Astrocyte (in vitro differentiated cells and primary cell): Measurements from ENCODE around the gene TCF7. TPM values are rescaled to one million over a fixed set of nuclear protein-coding genes. Genes with fewer than 3 reads are reported as not detected.

ENCODE experiments used
- DNase-seq: peaks from one replicate; pipeline ENCODE4 v3.0.0-alpha.2; 2010; ENCODE audit warnings: low read depth
- FAIRE-seq: peaks from 2 replicates; lab custom pipeline; 2011; peaks lifted over from hg19 to GRCh38; lab: Jason Lieb, UNC
- H2AFZ ChIP-seq: 2 replicates; pipeline ENCODE4 v1.6.0; 2012; ENCODE audit warnings: low read depth, low read length, inconsistent platforms
- H3K27ac ChIP-seq: 2 replicates; pipeline ENCODE4 v1.5.1; 2011; ENCODE audit warnings: low read depth, low read length, inconsistent platforms
- H3K27me3 ChIP-seq: 2 replicates; pipeline ENCODE4 v1.6.0; 2011; ENCODE audit warnings: low read length, inconsistent platforms; ENCODE audit not compliant: insufficient read depth
- H3K36me3 ChIP-seq: 2 replicates; pipeline ENCODE4 v1.5.1; 2011; ENCODE audit warnings: low read length, inconsistent platforms; ENCODE audit not compliant: insufficient read depth
- H3K4me1 ChIP-seq: 2 replicates; pipeline ENCODE4 v1.5.1; 2011; ENCODE audit warnings: low read length, inconsistent platforms; ENCODE audit not compliant: insufficient read depth
- H3K4me2 ChIP-seq: 2 replicates; pipeline ENCODE4 v1.6.0; 2012; ENCODE audit warnings: low read length, inconsistent platforms
- H3K4me3 ChIP-seq: 2 replicates; pipeline ENCODE4 v1.5.1; 2011; ENCODE audit warnings: low read depth, mild to moderate bottlenecking, low read length, inconsistent platforms; ENCODE audit not compliant: insufficient read depth
- H3K79me2 ChIP-seq: 2 replicates; pipeline ENCODE4 v1.6.0; 2012; ENCODE audit warnings: mild to moderate bottlenecking, low read length, inconsistent platforms; ENCODE audit not compliant: insufficient read depth
- H3K9ac ChIP-seq: 2 replicates; pipeline ENCODE4 v1.6.0; 2012; ENCODE audit warnings: mild to moderate bottlenecking, low read length, inconsistent platforms
- H3K9me3 ChIP-seq: 2 replicates; pipeline ENCODE4 v1.5.1; 2012; ENCODE audit warnings: low read depth, mild to moderate bottlenecking, low read length, inconsistent platforms; ENCODE audit not compliant: insufficient read depth
- H4K20me1 ChIP-seq: 2 replicates; pipeline ENCODE4 v1.6.0; 2012; ENCODE audit warnings: low read length, inconsistent platforms; ENCODE audit not compliant: insufficient read depth
- H3K27ac Mint-ChIP-seq: one replicate; pipeline ENCODE4 v1.8.0; 2021; ENCODE audit warnings: mild to moderate bottlenecking, mixed read lengths; ENCODE audit not compliant: unreplicated experiment
- H3K27me3 Mint-ChIP-seq: one replicate; pipeline ENCODE4 v1.8.0; 2021; ENCODE audit warnings: low read depth, mixed read lengths; ENCODE audit not compliant: unreplicated experiment
- H3K36me3 Mint-ChIP-seq: one replicate; pipeline ENCODE4 v1.8.0; 2021; ENCODE audit warnings: low read depth, mixed read lengths; ENCODE audit not compliant: unreplicated experiment
- H3K4me1 Mint-ChIP-seq: one replicate; pipeline ENCODE4 v1.8.0; 2021; ENCODE audit warnings: low read depth, mixed read lengths; ENCODE audit not compliant: unreplicated experiment
- H3K4me3 Mint-ChIP-seq: one replicate; pipeline ENCODE4 v1.8.0; 2021; ENCODE audit warnings: mild to moderate bottlenecking, moderate library complexity, mixed read lengths; ENCODE audit not compliant: unreplicated experiment
- H3K9me3 Mint-ChIP-seq: one replicate; pipeline ENCODE4 v1.8.0; 2021; ENCODE audit warnings: mild to moderate bottlenecking, mixed read lengths; ENCODE audit not compliant: unreplicated experiment
- CTCF ChIP-seq: IDR thresholded peaks from 2 replicates; pipeline ENCODE4 v1.5.1; 2011; ENCODE audit warnings: low read depth, mild to moderate bottlenecking, inconsistent platforms, low read length, moderate library complexity; ENCODE audit not compliant: insufficient read depth
- EZH2 ChIP-seq: IDR thresholded peaks from 2 replicates; pipeline ENCODE4 v1.6.1; 2012; ENCODE audit warnings: mild to moderate bottlenecking, low read length, inconsistent platforms; ENCODE audit not compliant: insufficient read depth
- total RNA-seq: library from RNA; stranded (reverse); gene quantifications from 2 replicates; pipeline ENCODE4 v1.2.1, GENCODE V29; 2021

The TCF7 gene
- total RNA-seq, 1 donor from 2014 or later = 2.6 TPM

- no peak overlapping the region for H3K27ac Mint-ChIP-seq
- H3K9me3 Mint-ChIP-seq = no peaks in the 10 kb centered on the region
- peak overlapping the region; percentile 68 for H3K4me3 Mint-ChIP-seq
- peaks cover 37% of the 10 kb centered on the region for H3K27me3 Mint-ChIP-seq
- peaks cover 8% of the 10 kb centered on the region for H3K4me1 Mint-ChIP-seq
- Histone ChIP-seq H2AFZ (peak overlapping the region; percentile 46), H3K4me1 (peaks cover 29% of the 10 kb centered on the region), H3K79me2 (peaks cover 3% of the 10 kb centered on the region), H3K9ac (peak overlapping the region; percentile 72), H3K9me3 (no peaks in the 10 kb centered on the region), H3K4me2 (peak overlapping the region; percentile 92), H3K27ac (no peak overlapping the region), H3K27me3 (peaks cover 4% of the 10 kb centered on the region), H4K20me1 (peaks cover 38% of the 10 kb centered on the region), H3K36me3 (peaks cover 9% of the 10 kb centered on the region), H3K4me3 (peak overlapping the region; percentile 52)
- DNase-seq = no peak
- TF ChIP-seq CTCF (no peak), EZH2 (no peak)
- peaks cover 5% of the 10 kb centered on the region for H3K36me3 Mint-ChIP-seq
- FAIRE-seq = no peak
Observed at GRCh38 chr5:134114886-134115805, 665 bp downstream of the TCF7 start.

GRCh38 chr5:134115806-134116175 lies 1.3 kb downstream of the TCF7 start:
- Mint-ChIP-seq H3K4me3 (peak overlapping the region; percentile 68), H3K4me1 (peaks cover 8% of the 10 kb centered on the region), H3K27me3 (peaks cover 41% of the 10 kb centered on the region), H3K36me3 (peaks cover 5% of the 10 kb centered on the region), H3K9me3 (no peaks in the 10 kb centered on the region), H3K27ac (no peak overlapping the region)
- H3K27ac ChIP-seq = no peak overlapping the region
- H3K9me3 ChIP-seq = no peaks in the 10 kb centered on the region
- peaks cover 3% of the 10 kb centered on the region for H3K79me2 ChIP-seq
- no peak for TF ChIP-seq EZH2
- TF ChIP-seq CTCF = no peak
- H4K20me1 ChIP-seq = peaks cover 38% of the 10 kb centered on the region
- DNase-seq (no peak), FAIRE-seq (no peak)
- H3K9ac ChIP-seq = peak overlapping the region; percentile 72
- H3K4me3 ChIP-seq = peak overlapping the region; percentile 52
- H3K36me3 ChIP-seq = peaks cover 9% of the 10 kb centered on the region
- H3K27me3 ChIP-seq = peaks cover 4% of the 10 kb centered on the region
- no peak overlapping the region for H2AFZ ChIP-seq
- peaks cover 29% of the 10 kb centered on the region for H3K4me1 ChIP-seq
- H3K4me2 ChIP-seq = peak overlapping the region; percentile 92

GRCh38 chr5:134116286-134116685 lies 1.8 kb downstream of the TCF7 start:
- TF ChIP-seq EZH2 (no peak), CTCF (no peak)
- H3K4me1 Mint-ChIP-seq = peaks cover 8% of the 10 kb centered on the region

More at GRCh38 chr5:134116286-134116685, 1.8 kb downstream of the TCF7 start:
- H3K9me3 Mint-ChIP-seq = no peaks in the 10 kb centered on the region
- no peak for DNase-seq
- peaks cover 4% of the 10 kb centered on the region for H3K27me3 ChIP-seq
- H3K27ac Mint-ChIP-seq = no peak overlapping the region
- peaks cover 38% of the 10 kb centered on the region for H4K20me1 ChIP-seq
- H3K9ac ChIP-seq = no peak overlapping the region
- H3K4me1 ChIP-seq = peaks cover 29% of the 10 kb centered on the region
- peaks cover 41% of the 10 kb centered on the region for H3K27me3 Mint-ChIP-seq
- peaks cover 3% of the 10 kb centered on the region for H3K79me2 ChIP-seq
- peaks cover 5% of the 10 kb centered on the region for H3K36me3 Mint-ChIP-seq
- H3K36me3 ChIP-seq = peaks cover 9% of the 10 kb centered on the region
- H3K4me3 Mint-ChIP-seq = no peak overlapping the region
- peak overlapping the region; percentile 92 for H3K4me2 ChIP-seq
- peak overlapping the region; percentile 15 for H3K4me3 ChIP-seq
- no peak overlapping the region for H3K27ac ChIP-seq
- no peaks in the 10 kb centered on the region for H3K9me3 ChIP-seq
- no peak overlapping the region for H2AFZ ChIP-seq
- no peak for FAIRE-seq
